Mucosa of descending colon (tissue), 3 donors: ENCODE data around the gene AMBP. TPM values are rescaled to one million over a fixed set of nuclear protein-coding genes. Genes with fewer than 3 reads are reported as not detected.

ENCODE experiments used
- ATAC-seq: fragments of 200-7000 bp; cut with Tn5 transposase; one replicate; pipeline ENCODE4 v1.9.1; 2020; ENCODE audit warnings: mild to moderate bottlenecking, moderate library complexity
- DNase-seq, 3 donors: peaks; one replicate each; pipeline ENCODE4 v3.0.0-alpha.2; 2020
- H3K36me3 ChIP-seq: fragments of 200-600 bp; one replicate; pipeline ENCODE4 v1.8.0; 2021; ENCODE audit warnings: low read depth, mild to moderate bottlenecking
- H3K4me1 ChIP-seq: fragments of 200-600 bp; one replicate; pipeline ENCODE4 v1.8.0; 2021; ENCODE audit warnings: low read depth, mild to moderate bottlenecking
- H3K4me3 ChIP-seq: fragments of 200-600 bp; one replicate; pipeline ENCODE4 v1.8.0; 2021; ENCODE audit warnings: mild to moderate bottlenecking
- H3K9me3 ChIP-seq: fragments of 200-600 bp; one replicate; pipeline ENCODE4 v1.8.0; 2021; ENCODE audit warnings: mild to moderate bottlenecking
- CTCF ChIP-seq: fragments of 200-600 bp; IDR thresholded peaks from one replicate; pipeline ENCODE4 v1.8.0; 2022; ENCODE audit warnings: antibody characterized with exemption, mild to moderate bottlenecking
- intact Hi-C, 2 donors: fragments of 100-400 bp; cut with DNase I in 1 of 2; cut with micrococcal nuclease in 1 of 2; formaldehyde crosslinking; loops; one replicate each; pipeline versions ENCODE4 v1.11.0 to v1.11.1; 2022; cut with DNase I, micrococcal nuclease
- total RNA-seq, 3 donors: library from RNA; stranded (reverse); fragmentation: NEBNext Ultra II Directional in 2 of 3; extraction: Animal tissue kit (Norgen Biotek cat#: 25700) in 2 of 3; gene quantifications; one replicate each; pipeline versions ENCODE4 v1.2.1 to v1.2.4, GENCODE V29; 2021 to 2023
- donor health status: DM: no; HTN: no; CAD: no; lungs with moderate emphysema.
- donor health status: DM: no; HTN: no; CAD: no.
- donor health status: DM: no; HTN: yes; CAD: no.

The AMBP gene
- total RNA-seq, 3 donors from 2014 or later = 0.63 to 0.81 TPM; not detected in 1

- peak; percentile 68 to 96 (median 86) for DNase-seq
These were observed 4.1 kb upstream of the AMBP start for GRCh38 chr9:114082017-114082762.

GRCh38 chr9:114081441-114082016 lies 3.4 kb upstream of the AMBP start:
- DNase-seq = peak in 2 of 3 donors; percentile 52 to 53
- Histone ChIP-seq H3K36me3 (no peaks in the 10 kb centered on the region), H3K4me1 (peaks cover 14% of the 10 kb centered on the region), H3K4me3 (no peak overlapping the region), H3K9me3 (no peaks in the 10 kb centered on the region)
- TF ChIP-seq CTCF = no peak
- intact Hi-C loops = no loop called here
- peak; percentile 15 for ATAC-seq

More at GRCh38 chr9:114082017-114082762, 4.1 kb upstream of the AMBP start:
- peak; percentile 82 for TF ChIP-seq CTCF
- no peak overlapping the region for H3K4me3 ChIP-seq
- H3K4me1 ChIP-seq = peaks cover 14% of the 10 kb centered on the region
- intact Hi-C loops = no loop called here
- no peaks in the 10 kb centered on the region for H3K36me3 ChIP-seq
- ATAC-seq = peak; percentile 80
- H3K9me3 ChIP-seq = no peaks in the 10 kb centered on the region

- DNase-seq (peak in 2 of 3 donors; percentile 68 to 83), ATAC-seq (peak; percentile 82)
- TF ChIP-seq CTCF = peak; percentile 8
- H3K4me3 ChIP-seq = no peak overlapping the region
- peaks cover 14% of the 10 kb centered on the region for H3K4me1 ChIP-seq
- H3K9me3 ChIP-seq = no peaks in the 10 kb centered on the region
- H3K36me3 ChIP-seq = no peaks in the 10 kb centered on the region
- intact Hi-C loops = no loop called here
These were observed 2.8 kb upstream of the AMBP start for GRCh38 chr9:114080773-114081440.

- peaks cover 14% of the 10 kb centered on the region for H3K4me1 ChIP-seq
These were observed 2.2 kb upstream of the AMBP start for GRCh38 chr9:114080195-114080772.

More at GRCh38 chr9:114080195-114080772, 2.2 kb upstream of the AMBP start:
- Histone ChIP-seq H3K4me3 (no peak overlapping the region), H3K9me3 (no peaks in the 10 kb centered on the region), H3K36me3 (no peaks in the 10 kb centered on the region)
- ATAC-seq (no peak), DNase-seq (no peak)
- intact Hi-C loops = no loop called here
- TF ChIP-seq CTCF = no peak
